Body of pancreas (tissue), 4 donors: Measurements from ENCODE around the gene PBX1. TPM values are rescaled to one million over a fixed set of nuclear protein-coding genes. Genes with fewer than 3 reads are reported as not detected.
A peak's percentile ranks its signal among the peaks of the same experiment; 100 is the strongest.

ENCODE experiments used
- ATAC-seq: fragments of 150-250 bp; one replicate; pipeline ENCODE4 v1.9.1; 2016
- DNase-seq, 4 donors: peaks; one replicate each; pipeline ENCODE4 v3.0.0-alpha.2; 2019
- H3K27ac ChIP-seq, 4 donors: fragments of 200-600 bp; sonication (generic); 1 replicate in 3 of 4; 2 replicates in 1 of 4; pipeline versions ENCODE4 v1.5.1 to v1.6.1; 2016 to 2019; ENCODE audit warnings: mild to moderate bottlenecking in 1 of 4, mixed read lengths in 1 of 4, moderate library complexity in 1 of 4
- H3K27me3 ChIP-seq, 2 donors: fragments of 200-600 bp; sonication (generic); one replicate each; pipeline ENCODE4 v1.6.0; 2016; ENCODE audit warnings: mild to moderate bottlenecking in 1 of 2
- H3K36me3 ChIP-seq, 2 donors: fragments of 200-600 bp; sonication (generic); replicated peaks in 1 of 2; 2 replicates each; pipeline ENCODE4 v1.5.1; 2016; ENCODE audit warnings: low read depth in 2 of 2; ENCODE audit not compliant: insufficient read depth in 1 of 2
- H3K4me1 ChIP-seq: fragments of 200-600 bp; sonication (generic); one replicate; pipeline ENCODE4 v1.6.0; 2016
- H3K4me3 ChIP-seq, 2 donors: fragments of 200-600 bp; sonication (generic); 1 replicate in 1 of 2; 2 replicates in 1 of 2; pipeline ENCODE4 v1.5.1; 2016 to 2019
- H3K9me3 ChIP-seq, 3 donors: fragments of 200-600 bp; sonication (generic); 1 replicate in 2 of 3; 2 replicates in 1 of 3; pipeline ENCODE4 v1.5.1; 2016
- CTCF ChIP-seq, 7 experiments: fragments of 450-650 bp in 4 of 7; fragments of 200-600 bp in 3 of 7; sonication (generic) in 3 of 7; IDR thresholded peaks; one replicate each; pipeline ENCODE4 v1.5.1; 2016 to 2019; ENCODE audit warnings: antibody characterized with exemption in 7 of 7
- POLR2A ChIP-seq, 3 donors: fragments of 450-650 bp; IDR thresholded peaks; one replicate each; pipeline ENCODE4 v1.6.1; 2016; ENCODE audit warnings: antibody characterized with exemption in 3 of 3, mild to moderate bottlenecking in 2 of 3
- WGBS, 2 donors: methylation state at CpG; one replicate each; pipeline ENCODE4 v1.1.5; 2017; 5-methylcytosine and 5-hydroxymethylcytosine counted together
- intact Hi-C: fragments of 100-400 bp; cut with DNase I; formaldehyde crosslinking; loops from one replicate; pipeline ENCODE4 v1.15.1; 2023
- total RNA-seq, 2 donors: library from RNA; depleted of rRNA; stranded (reverse); fragments of >200 nt; gene quantifications; one replicate each; pipeline ENCODE4 v1.1.0, GENCODE V29; 2016

Gene PBX1
- total RNA-seq, 2 donors from 2014 or later: 83.1 to 111 TPM

- intact Hi-C loops: no loop called here
- Histone ChIP-seq H3K4me3 (no peak overlapping the region), H3K36me3 (no peaks in the 10 kb centered on the region), H3K4me1 (peaks cover 61% of the 10 kb centered on the region), H3K27ac (peak overlapping the region; percentile 9 to 70 (median 62)), H3K27me3 (no peaks in the 10 kb centered on the region), H3K9me3 (no peaks in the 10 kb centered on the region)
- ATAC-seq (no peak), DNase-seq (peak in 3 of 4 donors; percentile 41 to 54 (median 46))
- WGBS, 2 donors: 40 to 60% methylated on average over 17 of the region's 17 CpGs
- TF ChIP-seq CTCF (IDR thresholded peaks at IDR 0.05) (no peak), POLR2A (IDR thresholded peaks at IDR 0.05) (no peak)
These were observed 29.7 kb downstream of the PBX1 start for GRCh38 chr1:164588516-164589341.

- 47 to 53% methylated on average over 3 of the region's 3 CpGs for WGBS, 2 donors
- H3K4me1 ChIP-seq: peaks cover 61% of the 10 kb centered on the region
These were observed 30.4 kb downstream of the PBX1 start for GRCh38 chr1:164589408-164589807.

GRCh38 chr1:164589961-164590507 is 31.1 kb downstream of the PBX1 start:
- WGBS, 2 donors: 32 to 50% methylated on average over 9 of the region's 9 CpGs
- H3K27me3 ChIP-seq: no peaks in the 10 kb centered on the region
- H3K9me3 ChIP-seq: no peaks in the 10 kb centered on the region
- ATAC-seq (peak; percentile 19), DNase-seq (no peak)
- intact Hi-C loops: no loop called here
- H3K27ac ChIP-seq: peak overlapping the region; percentile 26 to 70 (median 62)
- H3K36me3 ChIP-seq: no peaks in the 10 kb centered on the region
- no peak for TF ChIP-seq CTCF (IDR thresholded peaks at IDR 0.05)
- TF ChIP-seq POLR2A (IDR thresholded peaks at IDR 0.05): no peak
- peaks cover 65% of the 10 kb centered on the region for H3K4me1 ChIP-seq
- H3K4me3 ChIP-seq: no peak overlapping the region

More at GRCh38 chr1:164589408-164589807, 30.4 kb downstream of the PBX1 start:
- H3K9me3 ChIP-seq: no peaks in the 10 kb centered on the region
- no peaks in the 10 kb centered on the region for H3K27me3 ChIP-seq
- intact Hi-C loops: no loop called here
- no peak for DNase-seq
- H3K4me3 ChIP-seq: no peak overlapping the region
- H3K27ac ChIP-seq: peak overlapping the region in 3 of 4 donors; percentile 54 to 70 (median 69)
- no peak for TF ChIP-seq CTCF (IDR thresholded peaks at IDR 0.05)
- no peak for TF ChIP-seq POLR2A (IDR thresholded peaks at IDR 0.05)
- no peak for ATAC-seq
- H3K36me3 ChIP-seq: no peaks in the 10 kb centered on the region

GRCh38 chr1:164590592-164590991 is 31.6 kb downstream of the PBX1 start:
- H3K4me3 ChIP-seq: no peak overlapping the region
- H3K4me1 ChIP-seq: peaks cover 65% of the 10 kb centered on the region
- DNase-seq (no peak), ATAC-seq (peak; percentile 3)
- intact Hi-C loops: no loop called here
- H3K27me3 ChIP-seq: no peaks in the 10 kb centered on the region
- peak overlapping the region; percentile 26 to 70 (median 62) for H3K27ac ChIP-seq
- H3K36me3 ChIP-seq: no peaks in the 10 kb centered on the region
- 71 to 86% methylated on average over 5 of the region's 5 CpGs for WGBS, 2 donors
- TF ChIP-seq CTCF (IDR thresholded peaks at IDR 0.05) (no peak), POLR2A (IDR thresholded peaks at IDR 0.05) (no peak)
- H3K9me3 ChIP-seq: no peaks in the 10 kb centered on the region
